ENCODE measurements around the gene ABCG1. TPM values are rescaled to one million over a fixed set of nuclear protein-coding genes. Genes with fewer than 3 reads are reported as not detected.

Gene ABCG1
- total and polyA plus RNA-seq, 4 donors = 1.6 to 9.7 (median 5.3) TPM

GRCh38 chr21:42207426-42207825 lies 11.5 kb upstream of the ABCG1 start (continued):
- TF ChIP-seq MAX (IDR thresholded peaks at IDR 0.05) (no peak), FOXA1 (IDR thresholded peaks at IDR 0.05) (no peak)

GRCh38 chr21:42208036-42208435 lies 10.9 kb upstream of the ABCG1 start:
- Histone ChIP-seq H3K36me3 (ENCODE audit: control insufficient read depth in 4 of 4, insufficient read depth in 3 of 4, low read depth in 1 of 4, low read length in 3 of 4) (no peaks in the 10 kb centered on the region), H3K27ac (ENCODE audit: low read depth in 1 of 2, low read length in 2 of 2) (no peak overlapping the region), H3K9me3 (ENCODE audit: control insufficient read depth in 4 of 4, low read length in 3 of 4) (no peaks in the 10 kb centered on the region), H3K27me3 (ENCODE audit: control insufficient read depth in 4 of 4, insufficient read depth in 4 of 4, low read length in 3 of 4) (peaks cover 0 to 2% (median 0%) of the 10 kb centered on the region in 4 donors), H3K9ac (ENCODE audit: low read depth in 1 of 2, low read length in 2 of 2) (no peak overlapping the region), H3K4me1 (ENCODE audit: control insufficient read depth in 4 of 4, insufficient read depth in 4 of 4, low read length in 3 of 4) (no peaks in the 10 kb centered on the region), H3K4me3 (ENCODE audit: low read depth in 1 of 3, low read length in 3 of 3) (no peak overlapping the region)
- no peak for DNase-seq (ENCODE audit: low spot score)
- no peak for TF ChIP-seq FOXA2 (IDR thresholded peaks at IDR 0.05)
- TF ChIP-seq RXRA (IDR thresholded peaks at IDR 0.05) = no peak
- TF ChIP-seq ATF3 (IDR thresholded peaks at IDR 0.05) = no peak
- no peak for TF ChIP-seq NR2F2 (IDR thresholded peaks at IDR 0.05)

GRCh38 chr21:42208801-42209490 lies 10.0 kb upstream of the ABCG1 start:
- no peak overlapping the region for H3K27ac ChIP-seq (ENCODE audit: low read depth in 1 of 2, low read length in 2 of 2)
- 87% methylated on average over 5 of the region's 5 CpGs for WGBS

GRCh38 chr21:42209801-42210479 lies 9.0 kb upstream of the ABCG1 start:
- no peak overlapping the region for H3K4me3 ChIP-seq (ENCODE audit: low read depth in 1 of 3, low read length in 3 of 3)
- no peak for DNase-seq (ENCODE audit: low spot score)
- H3K27me3 ChIP-seq (ENCODE audit: control insufficient read depth in 4 of 4, insufficient read depth in 4 of 4, low read length in 3 of 4) = peaks cover 0 to 2% (median 0%) of the 10 kb centered on the region in 4 donors
- no peaks in the 10 kb centered on the region for H3K4me1 ChIP-seq (ENCODE audit: control insufficient read depth in 4 of 4, insufficient read depth in 4 of 4, low read length in 3 of 4)
- H3K9me3 ChIP-seq (ENCODE audit: control insufficient read depth in 4 of 4, low read length in 3 of 4) = no peaks in the 10 kb centered on the region
- 73% methylated on average over 11 of the region's 11 CpGs for WGBS
- TF ChIP-seq JUND (IDR thresholded peaks at IDR 0.05) = no peak
- TF ChIP-seq NR2F2 (IDR thresholded peaks at IDR 0.05) = no peak
- no peak for TF ChIP-seq RXRA (IDR thresholded peaks at IDR 0.05)
- TF ChIP-seq FOXA2 (IDR thresholded peaks at IDR 0.05) = no peak
- no peak overlapping the region for H3K27ac ChIP-seq (ENCODE audit: low read depth in 1 of 2, low read length in 2 of 2)
- no peaks in the 10 kb centered on the region for H3K36me3 ChIP-seq (ENCODE audit: control insufficient read depth in 4 of 4, insufficient read depth in 3 of 4, low read depth in 1 of 4, low read length in 3 of 4)
- H3K9ac ChIP-seq (ENCODE audit: low read depth in 1 of 2, low read length in 2 of 2) = no peak overlapping the region

More at GRCh38 chr21:42208801-42209490, 10.0 kb upstream of the ABCG1 start:
- H3K9me3 ChIP-seq (ENCODE audit: control insufficient read depth in 4 of 4, low read length in 3 of 4) = no peaks in the 10 kb centered on the region
- H3K27me3 ChIP-seq (ENCODE audit: control insufficient read depth in 4 of 4, insufficient read depth in 4 of 4, low read length in 3 of 4) = peaks cover 0 to 2% (median 0%) of the 10 kb centered on the region in 4 donors
- no peaks in the 10 kb centered on the region for H3K4me1 ChIP-seq (ENCODE audit: control insufficient read depth in 4 of 4, insufficient read depth in 4 of 4, low read length in 3 of 4)
- DNase-seq (ENCODE audit: low spot score) = no peak
- TF ChIP-seq HNF4A (conservative IDR thresholded peaks at IDR 0.05) = peak in 1 of 2 donors; percentile 19
- no peak for TF ChIP-seq CTCF (IDR thresholded peaks at IDR 0.05; ENCODE audit: low read depth, low read length, missing input control)
- no peak overlapping the region for H3K9ac ChIP-seq (ENCODE audit: low read depth in 1 of 2, low read length in 2 of 2)
- no peaks in the 10 kb centered on the region for H3K36me3 ChIP-seq (ENCODE audit: control insufficient read depth in 4 of 4, insufficient read depth in 3 of 4, low read depth in 1 of 4, low read length in 3 of 4)
- no peak overlapping the region for H3K4me3 ChIP-seq (ENCODE audit: low read depth in 1 of 3, low read length in 3 of 3)

Measured in liver (tissue), 9 donors.